Kidney epithelial cell (primary cell): ENCODE measurements around the gene MMP2. TPM values are rescaled to one million over a fixed set of nuclear protein-coding genes. Genes with fewer than 3 reads are reported as not detected.

Experiments
- DNase-seq: peaks from one replicate; pipeline ENCODE4 v3.0.0-alpha.2; 2010; ENCODE audit warnings: low read depth
- H3K27me3 ChIP-seq: 2 replicates; pipeline ENCODE4 v1.6.0; 2011; ENCODE audit warnings: low read length; ENCODE audit not compliant: control insufficient read depth, insufficient read depth
- H3K36me3 ChIP-seq: 2 replicates; pipeline ENCODE4 v1.5.1; 2011; ENCODE audit warnings: low read length; ENCODE audit not compliant: control insufficient read depth, insufficient read depth
- H3K4me3 ChIP-seq: 2 replicates; pipeline ENCODE4 v1.5.1; 2011; ENCODE audit warnings: low read depth, mild to moderate bottlenecking, control low read depth, low read length
- total RNA-seq: library from RNA; depleted of rRNA; stranded (reverse); fragments of >200 nt; gene quantifications from 2 replicates; pipeline ENCODE4 v1.2.3, GENCODE V29; 2015
- TF ChIP-seq, protein P1 (sequence below): IDR thresholded peaks from 2 replicates; pipeline ENCODE4 v1.5.1; 2011; ENCODE audit warnings: mild to moderate bottlenecking, moderate library complexity, low read length, control low read depth, inconsistent platforms; ENCODE audit not compliant: insufficient read depth, poor library complexity, severe bottlenecking

Gene MMP2
- total RNA-seq, 1 donor from 2014 or later, result 188 TPM

DNA sequence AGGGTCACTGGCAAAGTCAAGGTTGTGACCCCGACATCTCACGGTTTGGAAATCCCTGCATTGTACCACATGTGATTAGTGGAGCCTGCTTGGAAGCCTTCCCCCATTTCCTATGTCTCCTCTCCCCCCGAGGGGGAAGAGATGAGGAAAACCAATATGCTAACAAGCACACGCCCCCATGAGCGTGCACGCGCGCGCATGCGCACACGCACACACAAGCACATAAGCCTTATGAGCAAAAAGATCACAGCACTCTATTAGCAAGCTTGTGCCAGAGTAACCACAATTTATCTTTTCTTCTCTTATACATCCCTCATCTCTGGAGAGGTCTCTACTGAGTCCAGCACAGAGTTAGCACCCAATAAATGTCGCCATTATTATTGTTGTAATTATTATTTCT lies 31.8 kb upstream of the MMP2 start:
- H3K27me3 ChIP-seq, result no peaks in the 10 kb centered on the region
- H3K4me3 ChIP-seq, result no peak overlapping the region
- no peaks in the 10 kb centered on the region for H3K36me3 ChIP-seq
- DNase-seq, result no peak
- TF ChIP-seq, protein P1, sequence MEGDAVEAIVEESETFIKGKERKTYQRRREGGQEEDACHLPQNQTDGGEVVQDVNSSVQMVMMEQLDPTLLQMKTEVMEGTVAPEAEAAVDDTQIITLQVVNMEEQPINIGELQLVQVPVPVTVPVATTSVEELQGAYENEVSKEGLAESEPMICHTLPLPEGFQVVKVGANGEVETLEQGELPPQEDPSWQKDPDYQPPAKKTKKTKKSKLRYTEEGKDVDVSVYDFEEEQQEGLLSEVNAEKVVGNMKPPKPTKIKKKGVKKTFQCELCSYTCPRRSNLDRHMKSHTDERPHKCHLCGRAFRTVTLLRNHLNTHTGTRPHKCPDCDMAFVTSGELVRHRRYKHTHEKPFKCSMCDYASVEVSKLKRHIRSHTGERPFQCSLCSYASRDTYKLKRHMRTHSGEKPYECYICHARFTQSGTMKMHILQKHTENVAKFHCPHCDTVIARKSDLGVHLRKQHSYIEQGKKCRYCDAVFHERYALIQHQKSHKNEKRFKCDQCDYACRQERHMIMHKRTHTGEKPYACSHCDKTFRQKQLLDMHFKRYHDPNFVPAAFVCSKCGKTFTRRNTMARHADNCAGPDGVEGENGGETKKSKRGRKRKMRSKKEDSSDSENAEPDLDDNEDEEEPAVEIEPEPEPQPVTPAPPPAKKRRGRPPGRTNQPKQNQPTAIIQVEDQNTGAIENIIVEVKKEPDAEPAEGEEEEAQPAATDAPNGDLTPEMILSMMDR, result no peak

DNA sequence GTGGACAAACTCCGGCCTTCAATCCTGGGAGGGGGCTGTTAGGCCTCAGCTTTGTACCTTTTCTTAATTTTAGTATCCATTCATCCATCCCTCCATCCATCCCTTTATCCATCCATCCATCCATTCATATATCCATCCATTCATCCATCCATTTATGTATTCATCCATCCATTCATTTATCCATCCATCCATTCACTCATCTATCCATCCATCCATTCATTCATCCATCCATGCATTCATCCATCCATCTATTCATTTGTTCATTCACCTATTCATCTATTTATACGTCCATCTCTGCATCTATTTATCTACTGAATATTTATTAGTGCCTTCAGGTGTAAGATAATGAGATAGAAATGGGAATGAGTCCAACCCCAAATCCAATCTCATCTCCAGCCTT lies 26.0 kb upstream of the MMP2 start:
- Histone ChIP-seq H3K4me3 (no peak overlapping the region), H3K36me3 (no peaks in the 10 kb centered on the region), H3K27me3 (no peaks in the 10 kb centered on the region)
- TF ChIP-seq, protein P1, result no peak
- DNase-seq, result no peak

DNA sequence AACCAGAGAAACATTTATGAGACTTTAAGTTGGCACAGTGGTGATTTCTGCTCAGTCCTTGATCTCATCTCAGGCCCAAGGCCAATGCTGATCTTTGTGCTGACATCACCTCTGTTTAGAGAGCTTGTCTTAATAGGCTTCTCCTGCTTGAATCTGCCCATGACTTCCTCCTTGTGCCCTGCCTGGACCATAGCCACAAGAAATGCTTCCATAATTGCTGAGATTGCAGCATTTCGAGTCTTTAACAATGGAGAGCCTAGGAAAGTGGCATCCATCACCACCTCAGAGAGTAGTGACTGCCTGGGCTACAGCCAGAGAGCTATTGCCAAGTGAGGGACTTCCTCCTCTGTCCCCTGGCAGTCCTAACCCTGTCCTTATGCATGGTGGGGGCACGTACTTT lies 25.1 kb upstream of the MMP2 start:
- TF ChIP-seq, protein P1, result no peak
- DNase-seq, result no peak
- no peak overlapping the region for H3K4me3 ChIP-seq

DNA sequence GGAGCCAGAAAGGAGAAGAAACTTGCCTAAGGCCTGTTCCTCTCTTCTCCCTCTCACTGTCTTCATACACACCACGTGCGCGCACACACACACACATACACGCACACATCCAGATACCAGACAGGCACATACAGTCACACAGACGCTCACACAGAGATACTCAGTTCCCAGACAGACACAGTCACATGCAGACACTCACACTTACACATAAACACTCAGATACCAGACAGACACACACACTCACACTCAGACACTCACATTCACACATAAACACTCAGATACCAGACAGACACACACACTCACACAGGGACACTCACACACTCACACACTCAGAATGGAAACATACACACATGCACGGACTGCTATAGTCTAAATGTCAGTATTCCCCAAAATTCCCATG lies 24.1 kb upstream of the MMP2 start:
- Histone ChIP-seq H3K4me3 (no peak overlapping the region), H3K36me3 (no peaks in the 10 kb centered on the region), H3K27me3 (no peaks in the 10 kb centered on the region)
- no peak for DNase-seq
- TF ChIP-seq, protein P1, result no peak

More for the DNA sequence above, 25.1 kb upstream of the MMP2 start:
- no peaks in the 10 kb centered on the region for H3K36me3 ChIP-seq
- no peaks in the 10 kb centered on the region for H3K27me3 ChIP-seq

DNA sequence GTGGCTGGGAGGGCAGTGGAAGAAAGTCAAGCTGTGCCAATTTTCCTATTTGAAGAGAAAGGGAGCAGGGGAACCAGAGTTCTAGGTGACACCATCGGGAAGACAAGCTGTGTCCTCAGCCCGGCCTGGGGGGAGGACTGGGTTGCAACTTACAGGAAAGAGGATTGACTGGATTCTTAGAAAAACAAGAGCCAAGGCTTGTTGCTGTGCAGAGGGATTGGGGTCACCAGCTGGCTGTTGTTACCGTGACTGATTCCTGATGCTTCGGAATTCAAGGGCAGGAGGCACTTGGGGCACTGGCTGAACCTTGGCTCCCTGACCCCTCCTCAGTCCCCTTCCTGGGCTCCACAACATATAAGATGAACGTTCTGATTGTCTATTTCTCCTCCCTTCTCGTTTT lies 16.8 kb upstream of the MMP2 start:
- DNase-seq, result no peak
- TF ChIP-seq, protein P1, result no peak
- Histone ChIP-seq H3K4me3 (no peak overlapping the region), H3K27me3 (no peaks in the 10 kb centered on the region), H3K36me3 (no peaks in the 10 kb centered on the region)

DNA sequence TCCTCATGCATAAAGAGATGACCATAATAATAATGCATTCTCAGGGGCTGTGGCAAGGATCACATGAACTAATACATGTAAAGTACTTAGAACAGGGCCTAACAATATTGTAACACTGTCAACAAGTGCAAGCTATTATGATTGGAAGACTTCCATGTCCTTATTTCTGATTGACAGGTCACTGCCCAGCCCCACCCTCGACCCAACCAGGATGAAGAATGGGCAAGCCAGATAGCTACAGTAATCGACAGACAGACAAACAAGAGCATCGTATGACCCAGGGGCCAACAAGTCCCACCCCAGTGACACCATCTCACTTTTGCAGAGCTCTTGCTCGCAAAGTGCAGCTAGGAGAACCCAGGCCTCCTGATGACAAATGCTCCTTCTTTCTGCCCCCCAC lies 14.6 kb upstream of the MMP2 start:
- TF ChIP-seq, protein P1, result no peak
- Histone ChIP-seq H3K36me3 (no peaks in the 10 kb centered on the region), H3K4me3 (no peak overlapping the region), H3K27me3 (no peaks in the 10 kb centered on the region)
- DNase-seq, result no peak
